NCI-H446 (cell line): ENCODE measurements around the gene INTS1.

ENCODE experiments used
- DNase-seq, 2 experiments: peaks; one replicate each; lab custom pipeline; 2025; lab: John Stamatoyannopoulos, UW

The INTS1 gene

DNA sequence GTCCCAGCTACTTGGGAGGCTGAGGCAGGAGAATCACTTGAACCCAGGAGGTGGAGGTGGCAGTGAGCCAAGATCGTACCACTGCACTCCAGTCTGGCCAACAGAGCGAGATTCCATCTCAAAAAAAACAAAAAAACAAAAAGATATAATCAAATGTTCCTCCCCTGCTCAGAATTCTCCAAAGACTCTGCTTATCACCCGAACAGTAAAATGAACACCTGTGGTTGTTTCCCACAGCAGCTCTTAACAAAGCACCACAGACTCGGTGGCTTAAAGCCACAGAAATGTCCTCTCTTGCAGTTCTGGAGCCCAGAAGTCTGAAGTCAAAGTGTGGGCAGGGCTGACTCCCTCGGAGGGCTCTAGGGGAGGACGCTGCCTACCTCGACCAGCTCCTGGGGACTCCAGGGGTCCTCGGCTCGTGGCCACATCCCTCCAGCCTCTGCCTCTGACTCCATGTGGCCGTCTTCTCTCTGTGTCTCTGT, 4.1 kb upstream of the INTS1 start:
- DNase-seq: no peak

GRCh38 chr7:1505731-1506550, 1.8 kb upstream of the INTS1 start:
- no peak for DNase-seq

DNA sequence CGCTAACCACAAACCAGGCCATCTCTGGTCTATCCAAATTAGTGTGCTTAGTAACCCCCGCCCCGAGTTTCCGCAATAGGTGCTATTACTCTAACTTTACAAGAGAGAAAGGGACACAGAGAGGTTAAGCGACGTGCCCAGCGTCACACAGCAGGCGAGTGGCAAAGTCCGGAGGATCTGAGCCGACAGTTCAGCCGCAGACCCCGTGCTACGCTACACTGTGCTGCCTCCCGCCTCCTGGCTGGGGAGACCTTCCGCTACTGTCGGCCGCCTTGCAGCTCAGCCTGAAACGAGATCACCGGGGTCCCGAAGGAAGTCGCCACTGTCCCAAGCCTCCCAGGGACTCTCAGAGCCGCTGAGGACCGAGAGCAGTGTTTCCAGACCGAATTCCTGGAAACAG, 799 bp downstream of the INTS1 start:
- DNase-seq: no peak

DNA sequence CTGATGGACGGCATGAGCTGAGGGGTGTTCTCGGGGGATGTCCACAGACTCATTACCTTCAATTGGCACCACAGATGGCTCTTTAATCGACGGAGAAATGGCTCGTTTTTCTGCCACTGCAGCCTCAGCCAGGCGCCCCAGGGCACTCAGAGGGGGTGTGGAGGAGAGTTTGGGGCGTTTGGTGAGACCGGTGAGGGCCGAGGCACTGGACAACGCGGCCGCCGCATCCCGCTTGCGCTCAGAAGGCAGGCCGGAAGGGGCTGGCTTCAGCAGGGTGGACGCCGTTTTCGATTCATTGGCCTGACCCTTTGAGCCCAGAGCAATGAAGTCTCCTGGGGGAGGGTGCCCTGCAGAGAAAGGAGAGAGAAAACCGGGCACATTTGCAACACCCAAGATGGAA, 1.3 kb downstream of the INTS1 start:
- no peak for DNase-seq

DNA sequence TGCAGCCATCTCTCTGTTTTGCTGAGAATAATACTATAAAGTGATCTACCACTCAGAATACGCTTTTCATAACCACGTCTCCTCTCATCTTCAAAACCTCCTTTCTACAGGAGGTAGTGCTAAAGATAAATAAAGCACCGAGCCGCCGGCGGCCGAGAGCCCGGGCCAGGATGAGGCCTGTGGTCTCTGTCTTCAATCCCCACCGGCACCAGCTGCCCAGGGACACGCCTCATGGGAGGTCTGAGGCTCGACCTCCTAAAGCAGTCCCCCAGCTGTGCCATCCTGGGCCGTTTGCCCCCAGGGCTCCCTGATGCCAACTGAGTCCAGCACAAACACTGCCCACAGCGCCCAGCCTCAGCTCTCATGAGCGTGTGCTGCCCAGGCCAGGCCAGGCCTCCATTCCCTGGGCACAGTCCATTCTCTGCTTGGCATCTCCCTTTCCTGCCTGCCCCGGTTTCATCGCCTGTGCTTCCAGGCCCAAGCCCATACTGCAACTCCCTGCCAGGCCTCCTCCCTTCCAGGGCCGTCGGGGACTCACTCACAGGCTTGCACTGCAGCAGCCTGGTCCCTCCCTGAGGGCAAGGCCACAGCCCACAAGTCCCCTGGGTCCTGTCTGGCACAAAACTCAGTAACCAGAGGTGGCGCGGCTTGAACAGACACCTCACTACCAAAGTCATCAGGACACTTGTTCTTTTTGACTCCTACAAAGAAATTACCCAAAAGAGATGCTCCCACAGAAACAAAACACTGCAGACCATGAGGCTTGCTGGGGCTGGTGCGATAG, 2.5 kb downstream of the INTS1 start:
- DNase-seq: no peak

DNA sequence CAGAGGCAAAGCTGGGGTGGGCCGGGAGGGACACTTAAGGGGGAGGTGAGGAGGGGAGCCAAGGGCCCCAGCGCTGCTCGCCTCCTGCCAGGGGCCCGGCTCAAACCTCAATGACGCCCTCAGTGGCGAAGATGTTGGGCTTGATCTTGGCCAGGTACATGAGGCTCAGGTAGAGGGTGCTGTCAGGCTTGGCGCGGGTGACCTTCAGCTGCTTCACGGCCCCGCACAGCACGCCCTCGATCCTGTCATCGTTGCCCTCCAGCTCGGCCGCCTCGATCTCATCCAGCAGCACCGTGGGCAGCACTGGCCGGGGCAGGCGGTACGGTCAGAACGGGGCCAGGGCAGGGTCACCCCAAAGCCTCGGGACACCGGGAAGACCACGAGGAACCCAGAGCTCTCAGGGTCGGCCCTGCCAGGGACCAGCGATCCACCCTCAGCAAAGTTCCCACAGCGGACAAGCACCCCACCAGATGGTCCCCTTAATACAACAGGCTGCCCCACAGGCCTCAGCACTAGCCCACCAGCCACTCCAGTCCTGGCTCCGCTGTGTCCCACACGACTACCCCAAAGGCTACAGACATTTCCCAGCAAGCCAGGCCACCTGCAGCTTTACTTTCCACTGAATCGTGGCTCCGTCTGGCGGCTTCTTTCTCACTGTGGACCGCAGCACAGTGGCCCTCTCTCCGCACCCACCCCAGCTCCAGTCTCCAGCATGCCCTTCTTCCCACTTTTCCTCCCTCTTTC, 4.0 kb downstream of the INTS1 start:
- no peak for DNase-seq

DNA sequence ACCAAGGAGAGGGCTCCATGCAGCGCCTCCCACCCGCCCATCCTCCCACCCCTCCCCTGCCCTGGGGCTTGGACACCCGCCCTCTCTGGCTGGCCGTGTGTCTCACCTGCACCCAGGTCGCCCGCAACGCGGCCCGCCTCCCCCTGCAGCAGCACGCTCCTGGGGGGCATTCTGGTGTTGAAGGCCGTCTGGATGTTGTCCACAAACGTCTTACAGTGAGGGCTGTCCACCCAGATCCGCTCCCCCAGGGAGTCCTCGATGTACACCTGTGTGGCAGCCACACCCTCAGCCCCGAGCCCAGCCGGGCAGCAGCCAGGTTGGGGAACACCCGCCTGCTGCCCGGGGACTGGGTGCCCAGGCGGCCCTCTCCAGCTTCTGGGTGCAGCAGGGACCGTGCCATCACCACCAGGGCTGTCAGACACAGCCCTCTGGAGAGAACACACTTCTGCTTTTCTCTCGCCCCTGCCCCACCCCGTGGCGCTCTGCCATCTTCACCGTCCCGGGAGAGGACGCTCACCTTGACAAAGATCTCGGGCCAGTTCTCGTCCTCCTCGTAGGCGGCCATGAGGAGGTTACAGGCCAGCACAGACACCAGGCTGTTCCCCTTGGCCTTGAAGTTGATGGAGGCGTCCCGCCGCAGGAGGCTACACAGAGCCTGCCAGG, 4.7 kb downstream of the INTS1 start:
- DNase-seq: no peak

DNA sequence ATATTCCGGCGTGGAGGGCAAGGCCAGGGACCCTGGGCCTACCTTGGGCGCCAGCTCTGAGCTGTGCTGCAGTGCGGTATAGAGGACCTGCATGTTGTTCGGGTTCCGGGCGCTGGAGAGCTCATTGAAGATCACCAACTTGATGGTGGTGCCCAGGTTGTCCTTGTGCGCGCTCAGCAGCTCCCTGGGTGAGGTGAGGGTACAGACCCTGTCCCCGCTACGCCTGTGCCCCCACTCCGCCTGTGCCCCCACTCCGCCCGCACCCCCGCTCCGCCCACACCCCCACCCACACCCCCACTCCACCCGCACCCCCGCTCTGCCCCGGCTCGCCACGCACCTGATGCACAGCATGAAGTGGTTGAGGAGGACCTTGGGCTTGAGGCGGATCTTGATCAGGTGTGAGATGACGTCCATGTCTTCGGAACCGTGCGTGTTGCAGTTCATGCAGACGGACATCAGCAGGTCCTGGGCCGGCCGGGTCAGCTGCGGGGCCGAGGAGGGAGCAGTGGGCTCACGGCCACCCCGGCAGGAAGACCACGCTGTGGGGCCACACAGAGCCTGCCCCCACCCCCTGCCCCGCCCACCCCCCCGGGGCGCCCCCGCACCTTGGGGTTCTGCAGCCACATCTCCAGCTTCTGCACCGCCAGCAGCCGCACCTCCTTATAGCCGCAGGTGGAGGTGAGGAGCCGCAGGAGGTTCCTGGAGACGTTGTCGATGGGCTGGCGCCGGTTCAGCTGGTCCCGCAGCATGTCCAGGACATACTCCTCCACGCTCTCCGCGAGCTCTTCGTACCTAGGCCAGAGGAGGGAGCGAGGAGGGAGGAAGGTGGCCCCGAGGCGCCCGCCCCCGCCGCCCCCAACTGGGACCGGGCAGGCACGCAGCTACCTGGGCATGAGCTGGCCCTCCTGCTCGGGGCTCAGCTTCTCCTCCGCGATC, 5.6 kb downstream of the INTS1 start:
- no peak for DNase-seq

DNA sequence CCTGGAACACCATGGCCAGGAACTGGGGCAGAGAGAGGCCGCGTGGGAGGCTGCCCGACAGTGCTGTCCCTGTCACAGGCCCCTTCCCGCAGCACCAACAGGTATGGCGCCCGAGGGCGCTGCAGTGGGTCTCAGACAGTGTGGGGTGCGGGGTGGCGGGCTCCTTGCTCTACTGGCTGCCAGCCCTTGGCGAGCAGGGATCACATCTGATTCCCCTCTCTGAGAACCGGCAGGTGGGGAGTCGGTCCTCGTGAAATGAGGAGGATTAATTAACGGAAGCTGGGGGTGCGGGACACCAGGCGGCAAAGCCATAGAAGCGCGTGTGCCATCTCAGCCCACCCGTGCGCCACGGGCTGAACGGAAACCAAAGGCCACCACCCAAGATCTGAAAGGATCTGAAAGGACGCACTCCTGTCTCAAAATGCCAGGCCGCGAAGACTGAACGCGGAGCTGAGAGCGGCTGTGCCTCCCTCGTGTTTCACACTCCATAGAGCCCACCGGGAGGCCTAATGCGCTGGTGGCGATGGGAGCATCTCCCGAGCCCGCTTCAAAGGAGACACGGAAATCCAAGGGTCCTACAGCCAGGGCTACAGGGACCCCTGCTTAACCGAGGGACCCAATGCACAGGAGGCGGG, 6.8 kb downstream of the INTS1 start:
- DNase-seq: no peak

GRCh38 chr7:1496531-1497292, 7.5 kb downstream of the INTS1 start:
- DNase-seq: no peak

DNA sequence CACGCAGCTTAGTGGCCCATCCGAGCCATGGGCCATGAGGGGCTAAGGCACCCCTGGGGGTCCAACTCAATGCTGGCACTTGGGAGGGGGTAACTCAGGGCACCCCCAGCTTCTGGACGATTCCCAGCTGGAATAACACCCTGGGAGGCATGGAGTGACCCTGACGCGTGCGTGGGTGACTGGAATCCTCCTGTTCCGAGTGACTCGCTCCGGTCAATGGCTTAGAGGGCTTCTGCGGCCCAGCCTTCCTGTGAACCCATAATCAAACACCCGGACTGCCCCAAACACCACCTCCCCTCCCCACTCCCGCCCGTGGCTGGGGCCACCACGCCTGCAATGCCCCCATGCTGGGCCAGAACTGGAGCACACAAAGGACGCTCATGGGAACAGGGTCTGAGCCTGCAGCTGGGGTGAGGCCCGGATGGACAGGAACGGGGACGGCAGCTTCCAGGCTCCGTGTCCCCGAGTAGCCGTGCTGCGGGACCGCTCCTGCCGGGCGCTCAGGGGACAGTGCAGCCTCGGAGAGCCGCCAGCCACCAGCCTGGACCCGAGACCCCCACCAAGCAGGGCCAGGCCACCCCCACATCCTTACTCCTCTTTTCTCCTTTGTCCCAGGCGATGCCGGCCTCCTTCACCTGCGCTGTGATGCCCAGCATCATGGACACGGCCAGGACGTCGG, 8.5 kb downstream of the INTS1 start:
- DNase-seq: no peak

GRCh38 chr7:1494866-1495563, 9.2 kb downstream of the INTS1 start:
- no peak for DNase-seq

DNA sequence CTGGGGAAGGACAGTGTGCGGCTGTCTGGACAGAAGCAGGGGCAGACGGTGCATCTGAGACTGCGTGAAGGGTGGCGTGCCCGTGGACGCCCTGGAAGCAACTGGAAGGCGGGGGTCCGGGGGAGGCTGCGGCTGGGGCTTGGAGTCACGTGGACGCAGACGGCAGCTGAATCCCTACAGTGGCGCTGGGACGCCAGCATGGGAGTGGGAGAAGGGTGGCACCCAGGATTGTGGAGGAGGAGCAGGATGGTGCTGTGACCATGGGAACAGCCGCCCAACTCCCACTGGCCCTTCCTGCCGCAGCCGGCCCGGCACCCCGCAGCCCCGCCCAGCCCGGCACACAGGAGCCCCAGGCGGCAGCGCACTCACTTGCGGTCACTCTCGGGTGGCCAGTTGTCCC, 9.7 kb downstream of the INTS1 start:
- no peak for DNase-seq

DNA sequence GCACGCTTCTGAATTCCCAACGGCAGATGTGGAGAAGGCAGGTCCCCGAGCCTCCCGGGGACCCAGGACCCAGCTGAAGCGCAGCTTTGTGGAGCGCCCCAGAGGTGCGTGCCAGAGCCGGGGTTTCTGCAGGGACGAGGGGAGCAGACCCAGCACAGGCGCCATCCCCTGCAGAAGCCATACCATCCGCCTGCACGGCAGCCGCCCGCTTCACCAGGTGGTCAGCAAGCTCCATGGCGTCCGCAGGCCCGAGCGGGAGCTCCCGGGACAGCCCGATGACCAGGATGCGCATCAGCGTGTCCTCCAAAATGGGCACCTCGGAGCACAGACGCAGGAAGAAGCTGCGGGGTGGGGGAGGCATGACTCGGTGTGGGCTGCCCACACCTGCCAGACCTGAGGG, 10.6 kb downstream of the INTS1 start:
- DNase-seq: no peak

- no peak for DNase-seq
Observed at GRCh38 chr7:1493129-1493528, 11.1 kb downstream of the INTS1 start.

GRCh38 chr7:1492640-1493039, 11.5 kb downstream of the INTS1 start:
- DNase-seq: no peak

GRCh38 chr7:1492221-1492620, 12.0 kb downstream of the INTS1 start:
- DNase-seq: no peak

- no peak for DNase-seq
Observed at GRCh38 chr7:1490837-1491236, 13.4 kb downstream of the INTS1 start.
